HG03159 (cell line): Measurements from ENCODE around the gene STRA8.

Experiments
- ATAC-seq: cut with Tn5 transposase; IDR thresholded peaks from one replicate; pipeline ENCODE4 v1.9.1; 2021; ENCODE audit warnings: mild to moderate bottlenecking, moderate library complexity; ENCODE audit not compliant: unreplicated experiment

The STRA8 gene, protein sequence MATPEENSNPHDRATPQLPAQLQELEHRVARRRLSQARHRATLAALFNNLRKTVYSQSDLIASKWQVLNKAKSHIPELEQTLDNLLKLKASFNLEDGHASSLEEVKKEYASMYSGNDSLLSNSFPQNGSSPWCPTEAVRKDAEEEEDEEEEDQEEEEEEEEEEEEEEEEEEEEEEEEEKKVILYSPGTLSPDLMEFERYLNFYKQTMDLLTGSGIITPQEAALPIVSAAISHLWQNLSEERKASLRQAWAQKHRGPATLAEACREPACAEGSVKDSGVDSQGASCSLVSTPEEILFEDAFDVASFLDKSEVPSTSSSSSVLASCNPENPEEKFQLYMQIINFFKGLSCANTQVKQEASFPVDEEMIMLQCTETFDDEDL

DNA sequence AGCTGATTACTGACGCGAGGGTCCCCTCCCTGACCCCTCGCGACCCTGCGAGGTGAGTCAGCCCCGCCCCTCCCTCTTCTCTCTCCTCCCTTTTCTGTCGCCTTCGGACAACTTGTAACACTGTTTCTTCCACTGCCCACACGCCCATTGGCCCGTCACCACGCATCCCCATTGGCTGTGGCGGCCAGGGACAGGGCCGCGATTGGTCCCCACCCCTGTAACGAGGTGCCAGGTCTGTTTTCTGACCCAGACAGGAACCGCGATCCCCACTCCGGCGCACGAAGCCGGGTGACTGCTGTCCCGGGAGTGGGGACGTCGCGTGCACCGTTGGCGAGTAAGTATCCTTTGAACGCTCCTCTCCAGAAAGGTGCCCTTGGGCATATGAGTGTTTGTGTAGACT lies at the start of gene STRA8:
STRA8 (plus strand) TSS at position 269 of the 400 bp plus-strand sequence. CDS start 6,687 bp downstream, outside the sequence.
- no peak for ATAC-seq

DNA sequence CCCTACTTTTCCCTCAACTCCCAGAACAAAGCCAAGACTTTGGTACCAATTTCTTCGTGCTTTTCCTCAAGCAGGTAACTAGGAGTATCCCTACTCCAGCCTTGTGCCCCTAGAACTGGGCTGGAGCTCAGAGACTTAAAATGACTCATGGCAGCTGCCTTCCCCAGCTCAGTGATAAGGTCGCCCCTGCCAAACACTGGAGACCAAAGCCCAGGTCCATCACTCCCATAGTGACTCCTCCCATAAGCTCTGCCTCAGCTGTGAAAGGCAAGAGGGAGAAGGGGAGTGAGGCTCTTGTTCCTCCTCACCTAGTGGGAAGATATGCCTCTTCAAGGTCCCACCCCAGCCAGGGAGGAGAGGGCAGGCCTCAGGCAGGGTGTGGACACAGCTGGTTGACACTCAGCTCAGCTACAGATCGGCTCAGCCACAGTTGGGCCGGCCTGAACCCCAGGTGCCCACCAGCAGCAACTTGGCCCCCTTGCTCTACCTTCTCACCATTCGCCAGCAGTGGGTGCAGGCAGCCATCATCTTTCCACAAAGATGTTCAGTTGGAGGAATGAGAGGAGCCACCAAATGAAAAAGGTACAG lies 49.3 kb upstream of the STRA8 start:
- no peak for ATAC-seq

DNA sequence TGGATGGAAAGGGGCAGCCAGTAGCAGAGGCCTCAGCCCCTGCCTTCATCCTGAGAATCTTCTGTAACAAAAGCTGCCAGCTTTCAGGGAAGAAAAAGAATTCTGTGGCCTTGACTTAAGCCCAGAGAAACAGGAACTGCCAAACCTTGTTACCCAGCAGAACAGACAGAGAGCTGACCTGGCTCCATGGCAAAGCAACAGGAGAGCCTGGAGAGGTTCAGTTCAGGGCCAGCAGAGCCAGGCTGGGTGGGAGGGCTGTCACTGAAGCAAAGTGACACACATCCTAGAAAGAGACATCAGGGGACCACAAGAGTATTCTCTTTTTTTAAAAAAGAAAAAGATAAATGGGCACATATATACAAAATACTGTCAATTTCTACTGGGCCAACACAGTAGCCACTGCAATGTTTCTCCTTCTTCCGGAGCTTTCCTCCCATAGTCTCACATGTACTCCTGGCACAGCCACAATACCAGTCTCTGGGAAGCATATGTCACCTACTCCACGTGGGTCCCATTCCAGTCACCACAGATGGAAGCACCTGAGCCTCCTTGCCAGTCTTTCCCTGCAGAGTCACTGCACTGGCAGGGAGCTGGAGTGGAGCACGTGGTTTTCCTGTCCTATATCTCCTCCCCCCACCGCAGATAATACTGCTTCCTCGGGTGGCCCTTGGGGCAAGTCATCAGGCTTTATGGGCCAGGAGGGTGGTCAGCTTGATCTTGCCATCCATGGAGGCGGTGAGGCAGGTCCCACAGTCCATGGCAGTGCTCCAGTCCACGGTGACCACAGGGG lies 48.0 kb upstream of the STRA8 start:
- no peak for ATAC-seq

DNA sequence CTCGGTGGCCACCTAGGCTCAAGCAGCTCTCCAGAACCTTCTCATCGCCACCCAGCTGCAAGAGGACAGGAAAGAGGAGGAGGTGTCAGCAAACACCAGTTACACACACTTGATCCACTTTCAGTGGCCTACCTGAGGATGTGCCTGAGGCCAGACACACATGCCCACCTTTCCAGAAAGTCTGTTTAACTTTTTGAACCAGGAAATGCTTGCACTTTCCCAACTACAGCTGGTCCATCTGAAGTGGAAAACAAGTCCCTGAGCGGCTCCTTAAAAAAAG lies 47.4 kb upstream of the STRA8 start:
- no peak for ATAC-seq

DNA sequence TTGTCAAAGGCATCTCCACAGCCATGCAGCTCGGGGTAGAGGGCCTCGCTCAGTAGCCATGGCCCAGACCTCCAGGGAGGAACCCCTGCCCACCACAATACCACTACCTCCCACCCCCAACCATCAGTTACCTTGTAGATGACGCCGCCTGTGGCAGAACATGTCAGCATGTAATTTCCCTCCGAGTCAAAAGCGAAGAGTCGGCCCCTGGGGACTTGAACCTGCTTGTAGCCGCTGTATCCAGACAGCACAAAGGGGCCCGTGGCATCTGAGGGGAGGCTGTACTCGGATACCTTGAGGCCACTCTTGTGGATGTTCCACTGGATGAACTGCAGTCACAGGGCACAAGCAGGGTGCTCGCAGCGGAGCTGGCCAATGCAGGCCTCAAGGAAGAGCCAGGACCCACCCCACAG lies 46.8 kb upstream of the STRA8 start:
- peak; percentile 55 for ATAC-seq

DNA sequence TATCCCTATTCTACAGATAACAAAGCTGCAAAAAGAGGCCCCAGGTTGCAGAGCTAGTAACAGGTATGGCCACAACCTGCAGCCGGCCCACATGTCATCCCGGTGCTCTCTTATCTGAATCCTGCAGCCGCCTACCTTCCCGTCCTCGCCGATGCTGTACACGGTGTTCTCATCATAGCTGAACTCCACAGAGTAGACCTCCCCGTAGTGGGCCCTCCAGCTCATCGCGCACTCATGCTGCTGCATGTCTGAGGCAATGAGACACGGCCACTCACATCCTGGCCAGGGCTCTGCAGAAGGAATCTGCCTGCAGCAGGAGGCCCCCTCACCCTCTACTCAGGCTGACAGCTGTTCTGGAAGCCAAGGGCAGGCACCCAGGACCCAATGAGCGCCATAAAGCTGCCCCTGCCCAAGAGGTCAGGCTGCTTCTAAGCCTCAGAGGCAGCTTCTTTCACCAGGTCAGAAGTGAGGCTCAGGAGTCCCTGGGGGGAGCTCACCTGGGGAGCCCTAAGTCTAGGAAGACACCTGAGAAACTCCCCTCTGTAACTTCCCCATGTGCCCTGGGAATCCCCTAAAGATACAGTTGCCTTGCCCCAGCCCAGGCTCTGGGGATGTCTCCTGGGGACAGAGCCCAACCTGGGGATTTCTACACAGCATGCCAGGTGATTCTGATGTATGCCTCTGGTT lies 45.2 kb upstream of the STRA8 start:
- ATAC-seq = peak; percentile 48

DNA sequence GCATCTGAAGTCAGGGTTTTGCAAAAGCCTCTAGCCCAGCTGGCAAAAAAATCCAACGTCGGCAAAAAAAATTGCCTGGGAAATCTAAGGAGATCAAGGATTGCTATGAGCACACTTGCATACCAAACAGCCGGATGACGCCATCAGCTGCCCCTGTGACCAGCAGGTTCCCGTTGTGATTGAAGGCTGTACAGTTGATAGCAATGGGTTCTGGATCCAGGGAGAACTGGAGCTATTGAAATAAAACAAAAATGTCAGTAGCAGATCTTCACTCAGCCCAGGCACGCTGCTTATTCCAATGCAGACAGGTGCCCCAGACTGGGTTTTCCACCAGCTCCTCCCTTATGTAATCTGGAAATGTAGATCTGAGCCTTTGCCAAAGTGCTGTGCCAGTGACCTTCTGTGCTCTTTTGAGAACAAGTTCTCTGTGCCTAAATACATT lies 44.4 kb upstream of the STRA8 start:
- no peak for ATAC-seq

DNA sequence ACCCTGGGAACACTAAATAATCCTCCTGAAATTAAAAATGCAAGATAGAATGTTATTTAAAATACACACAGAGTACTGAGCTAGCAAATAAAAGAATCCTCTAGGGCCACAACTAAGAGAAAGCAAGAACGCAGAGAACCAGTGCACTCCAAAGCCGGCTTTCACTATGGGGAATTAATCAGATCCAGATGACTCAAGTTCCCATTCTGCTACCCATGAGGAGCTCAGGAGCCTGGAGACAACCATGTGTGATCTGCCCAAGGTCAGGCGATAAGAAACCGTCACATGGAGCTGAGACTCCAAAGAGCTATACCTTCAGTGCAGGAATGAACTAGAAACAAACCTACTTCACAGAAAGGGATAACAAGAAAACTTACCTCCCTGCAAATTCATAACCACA lies 43.7 kb upstream of the STRA8 start:
- ATAC-seq = no peak

DNA sequence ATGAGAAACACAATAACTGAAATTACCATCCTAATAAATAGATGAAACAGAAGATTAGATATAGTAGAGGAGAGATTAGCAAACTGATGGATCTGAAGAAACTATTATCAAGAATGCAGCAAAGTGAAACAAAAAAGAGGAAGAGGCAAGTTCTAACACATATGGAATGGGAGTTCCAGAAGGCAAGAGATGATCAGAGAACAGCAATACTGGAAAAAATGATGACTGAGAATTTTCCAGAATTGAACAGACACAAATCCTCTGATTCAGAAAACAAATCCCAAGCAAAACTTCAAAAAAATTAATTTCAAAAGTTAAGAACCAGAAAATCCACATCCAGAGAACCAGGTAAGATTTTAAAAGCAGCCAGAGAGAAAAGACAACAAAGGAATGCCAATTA lies 42.9 kb upstream of the STRA8 start:
- no peak for ATAC-seq

DNA sequence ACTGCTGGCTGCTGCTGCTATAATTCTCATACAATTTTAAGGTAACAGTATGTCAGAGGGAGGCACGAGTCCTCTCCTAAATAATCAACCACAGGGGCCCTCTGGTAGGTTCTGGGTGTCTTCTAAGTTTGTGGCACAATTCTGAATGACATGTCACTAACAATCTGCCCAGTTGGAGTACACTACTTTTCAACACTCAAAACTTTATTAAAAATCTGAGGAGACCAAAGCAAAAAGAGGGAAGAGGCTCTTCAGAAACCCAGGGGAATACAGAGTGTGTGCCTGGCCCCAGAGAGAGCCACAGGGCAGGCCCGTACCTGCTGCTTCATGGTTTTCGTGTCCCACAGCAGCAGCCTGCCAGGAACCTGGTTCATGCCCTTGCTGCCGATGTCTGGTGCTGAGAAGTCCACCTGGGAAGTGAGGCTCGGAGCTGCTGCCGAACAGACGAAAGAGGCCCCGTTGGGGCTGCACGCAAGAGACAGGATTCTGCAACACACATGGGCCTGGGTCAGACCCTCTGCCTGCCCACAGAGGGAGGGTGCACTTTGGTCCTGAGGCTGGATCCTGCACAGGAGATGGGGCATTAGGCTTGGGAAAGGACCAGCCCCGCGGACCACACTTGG lies 40.6 kb upstream of the STRA8 start:
- no peak for ATAC-seq

DNA sequence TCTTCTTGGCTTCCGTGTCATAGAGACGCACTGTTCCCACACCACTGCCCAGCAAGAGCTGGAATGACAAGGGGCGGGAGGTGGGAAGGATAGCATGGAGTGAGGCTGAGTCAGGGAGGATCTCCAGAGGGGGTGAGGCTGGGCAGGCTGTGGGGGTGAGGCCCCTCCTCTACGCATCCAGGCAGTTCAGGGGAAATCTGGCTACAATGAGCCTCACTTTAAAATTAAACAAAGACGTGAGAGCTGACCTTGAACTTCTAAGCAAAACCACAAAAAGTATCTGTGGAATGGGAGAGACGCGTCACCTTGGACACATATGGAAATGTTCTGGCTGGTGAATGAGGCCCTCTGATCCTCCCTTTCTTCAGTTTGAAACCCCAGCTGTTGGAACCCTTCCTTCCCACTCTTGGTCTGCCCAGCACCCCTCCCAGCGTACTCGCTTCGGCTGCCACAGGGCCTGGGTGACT lies 40.0 kb upstream of the STRA8 start:
- ATAC-seq = no peak

DNA sequence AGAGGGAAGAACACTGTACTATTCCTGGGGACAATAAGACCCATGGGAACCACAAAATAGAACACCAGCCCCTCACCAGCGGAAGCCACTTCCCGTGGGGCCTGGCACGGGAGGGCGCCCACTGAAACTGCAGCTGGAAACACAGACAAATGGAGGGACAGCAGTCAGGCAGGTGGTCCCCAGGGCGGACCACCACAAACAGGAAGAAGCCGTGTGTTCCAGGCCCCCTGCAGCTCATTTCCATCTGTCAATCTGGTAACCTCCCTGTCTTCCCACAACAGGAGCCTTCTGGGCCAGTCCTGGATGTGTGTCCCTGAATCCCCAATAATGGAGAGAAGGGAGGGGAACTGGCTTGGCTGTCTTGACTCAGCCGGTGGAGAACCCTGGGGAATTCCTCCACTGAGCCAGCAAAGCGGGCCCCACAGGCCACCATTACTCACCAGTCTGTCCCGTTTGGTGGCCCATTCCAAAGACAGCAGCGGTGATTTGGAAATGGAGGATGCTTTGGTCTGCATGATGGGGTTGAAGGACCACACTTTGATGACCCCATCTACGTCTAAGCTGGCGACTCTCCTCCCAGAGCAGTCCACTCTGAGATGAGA lies 39.0 kb upstream of the STRA8 start:
- ATAC-seq = no peak

DNA sequence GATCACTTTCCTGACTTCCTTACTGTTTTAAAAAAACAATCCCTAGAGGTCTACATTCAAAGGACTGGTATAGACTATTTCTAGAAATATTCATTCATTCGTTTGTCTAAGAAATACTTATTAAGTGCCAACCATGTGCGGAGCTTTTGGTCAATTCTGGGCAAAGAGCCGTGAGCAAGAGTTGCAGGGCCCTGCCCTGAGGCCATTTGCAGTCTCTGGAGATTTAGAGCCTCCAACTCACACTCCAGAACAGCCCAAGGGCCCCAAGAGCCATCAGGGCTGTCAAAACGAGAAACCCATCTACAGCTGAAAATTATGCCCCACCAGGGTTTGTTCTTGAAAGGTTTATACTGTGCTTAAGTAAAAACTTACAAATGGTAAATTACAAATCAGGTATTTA lies 38.5 kb upstream of the STRA8 start:
- no peak for ATAC-seq

DNA sequence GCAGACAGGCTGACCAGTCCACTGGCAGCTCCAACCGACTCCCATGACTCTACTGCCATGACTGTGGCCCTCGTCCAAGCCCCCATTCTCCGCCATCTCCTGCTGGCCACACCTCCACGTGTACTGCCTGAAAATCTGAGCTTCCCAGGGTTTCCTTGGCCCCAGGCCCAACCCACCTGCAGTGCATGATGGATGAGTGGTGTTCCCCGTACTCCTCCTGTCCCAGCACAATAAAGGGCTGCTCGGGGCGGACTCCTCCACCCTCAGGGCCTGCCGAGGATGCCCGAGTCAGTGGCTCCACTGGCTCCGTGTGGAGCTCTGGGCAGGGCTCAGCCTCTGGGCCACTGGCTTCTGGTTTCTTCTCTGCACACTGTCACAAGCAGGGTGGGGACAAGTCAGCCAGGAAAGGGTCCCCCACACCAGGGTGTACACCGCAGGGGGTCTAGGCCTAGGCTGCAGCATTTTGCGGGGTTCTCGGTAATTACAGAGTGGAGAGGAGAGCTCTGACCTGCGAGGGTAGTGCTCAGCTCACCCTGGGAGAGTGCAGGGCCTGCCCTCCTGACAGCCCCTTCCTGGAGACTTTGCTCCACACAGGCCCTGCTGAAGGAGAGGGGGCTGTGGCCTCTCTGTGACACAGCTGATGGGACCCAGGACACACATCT lies 37.5 kb upstream of the STRA8 start:
- ATAC-seq = no peak

DNA sequence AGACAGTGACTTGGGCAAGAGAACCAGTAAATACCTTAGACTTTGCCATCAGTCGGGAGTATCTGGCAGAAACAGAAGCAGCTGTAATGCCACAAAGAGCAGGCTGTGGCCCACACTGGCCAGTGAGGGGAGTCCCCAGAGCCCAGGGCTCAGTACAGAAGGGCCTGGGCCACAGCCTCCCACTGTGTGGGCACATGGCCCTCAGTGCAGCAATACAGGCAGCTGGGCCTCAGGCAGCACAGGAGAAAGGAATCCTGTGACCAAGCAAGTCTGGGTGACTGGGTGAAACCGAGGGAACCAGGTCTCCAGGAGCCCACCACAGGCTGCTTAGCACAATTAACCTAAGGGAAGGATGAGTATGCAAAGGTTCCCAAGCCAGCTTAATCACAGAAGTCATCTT lies 36.3 kb upstream of the STRA8 start:
- no peak for ATAC-seq

DNA sequence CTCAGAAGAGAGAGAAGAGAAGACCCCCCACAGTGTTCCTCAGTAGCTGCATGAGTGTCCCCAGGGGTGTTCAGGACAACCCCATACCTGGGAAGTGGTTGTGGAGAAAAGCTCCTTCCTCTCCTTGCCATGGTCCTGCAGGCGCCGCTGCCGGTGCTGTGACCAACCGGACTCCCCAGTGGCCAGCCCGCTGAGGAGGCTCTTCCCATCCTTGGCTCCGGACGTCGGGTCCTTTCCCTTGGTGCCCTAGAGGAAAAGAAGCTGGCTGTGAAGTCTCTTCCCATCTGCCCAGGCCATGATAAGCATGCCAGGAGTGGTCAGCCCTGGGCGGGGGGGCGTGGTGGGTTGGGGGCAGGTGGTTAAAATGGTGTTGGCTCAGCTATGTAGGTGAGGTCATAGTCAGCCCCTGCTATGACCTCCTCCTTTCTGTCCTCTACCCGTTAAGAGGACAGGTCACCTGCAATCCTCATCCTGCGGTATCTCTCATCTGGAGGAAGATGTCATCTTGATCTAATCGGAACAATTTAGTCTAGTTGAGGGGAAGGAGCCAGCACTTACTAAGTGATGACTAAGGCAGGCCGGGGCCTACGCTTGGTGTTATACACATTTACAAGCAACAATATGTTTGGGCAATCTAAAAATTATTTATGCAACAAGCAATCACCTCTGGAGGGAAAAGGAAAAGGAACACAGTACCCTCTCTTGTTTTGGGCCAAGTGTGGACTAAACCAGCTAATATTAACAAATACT lies 35.6 kb upstream of the STRA8 start:
- no peak for ATAC-seq

DNA sequence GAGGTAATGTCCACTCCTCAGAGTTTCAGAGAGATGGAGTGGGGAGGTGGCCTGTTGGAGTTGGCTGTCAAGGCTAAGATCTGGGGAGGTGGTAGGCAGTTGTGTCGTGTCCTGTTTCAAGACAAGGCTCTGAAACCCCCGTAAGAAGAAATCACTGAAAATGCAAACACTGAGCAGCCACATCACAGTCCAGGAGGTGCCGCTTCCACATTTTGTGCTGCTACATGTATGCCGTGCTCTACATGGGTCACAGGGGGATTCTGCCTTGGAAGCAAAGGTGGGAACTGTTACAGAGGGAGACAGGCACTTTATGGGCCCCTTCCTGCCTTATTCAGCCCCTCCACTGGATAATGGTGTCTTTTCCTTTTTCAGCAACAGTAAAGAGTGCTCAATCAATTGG lies 34.2 kb upstream of the STRA8 start:
- ATAC-seq = no peak

DNA sequence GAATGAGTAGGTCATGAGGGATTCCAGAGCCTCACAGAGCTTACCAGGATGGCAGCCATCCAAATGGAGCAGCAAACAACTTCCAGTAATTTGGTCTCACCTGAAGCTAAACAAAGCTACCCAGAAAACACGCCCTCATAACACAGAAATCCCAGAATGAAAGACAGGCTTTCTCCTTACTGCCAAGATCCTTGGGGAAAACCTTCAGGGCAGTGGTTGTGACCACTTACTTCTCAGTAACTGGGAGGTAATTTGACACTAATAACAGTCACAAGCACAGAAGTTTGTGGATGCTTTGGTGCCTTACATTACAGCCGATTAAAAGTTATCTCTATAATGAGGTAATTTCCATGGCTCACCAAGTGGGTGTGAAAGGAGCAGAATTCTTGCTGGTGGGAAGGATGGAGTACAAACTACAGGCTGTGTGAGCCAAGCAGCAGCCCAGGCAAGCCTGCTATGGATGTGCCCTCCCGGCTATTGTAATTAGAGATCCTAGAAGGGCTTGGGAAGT lies 32.8 kb upstream of the STRA8 start:
- no peak for ATAC-seq

DNA sequence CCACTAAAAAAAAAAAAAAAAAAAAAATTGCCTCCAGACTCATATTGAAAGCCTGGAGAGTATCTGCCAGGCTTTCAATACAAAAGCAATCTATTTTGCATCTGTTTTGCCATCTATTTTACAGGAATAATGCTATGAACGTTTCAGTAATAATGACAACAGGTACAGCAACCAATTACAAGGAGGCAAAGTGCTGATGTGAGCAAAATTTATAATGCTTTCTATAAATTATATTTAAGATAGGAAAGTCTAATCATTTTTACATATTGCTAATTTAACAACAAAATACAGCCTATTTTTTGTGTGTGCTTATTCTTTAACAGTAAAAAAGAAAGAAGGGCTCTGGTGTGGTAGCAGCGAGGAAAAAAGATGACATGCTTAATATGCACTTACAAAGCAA lies 32.3 kb upstream of the STRA8 start:
- ATAC-seq = no peak
